ENCODE data around the gene KRTAP12-3.
"Not testable (repeated sequence)": the region's sequence is repeated elsewhere in the genome, so short reads cannot be mapped to it uniquely, and the experiment has no call there.

Gene KRTAP12-3

GRCh38 chr21:44686843-44687561 lies 29.3 kb downstream of the KRTAP12-3 start:
- no peak for DNase-seq

GRCh38 chr21:44687671-44688070 lies 29.9 kb downstream of the KRTAP12-3 start:
- DNase-seq: peak; percentile 71

DNA sequence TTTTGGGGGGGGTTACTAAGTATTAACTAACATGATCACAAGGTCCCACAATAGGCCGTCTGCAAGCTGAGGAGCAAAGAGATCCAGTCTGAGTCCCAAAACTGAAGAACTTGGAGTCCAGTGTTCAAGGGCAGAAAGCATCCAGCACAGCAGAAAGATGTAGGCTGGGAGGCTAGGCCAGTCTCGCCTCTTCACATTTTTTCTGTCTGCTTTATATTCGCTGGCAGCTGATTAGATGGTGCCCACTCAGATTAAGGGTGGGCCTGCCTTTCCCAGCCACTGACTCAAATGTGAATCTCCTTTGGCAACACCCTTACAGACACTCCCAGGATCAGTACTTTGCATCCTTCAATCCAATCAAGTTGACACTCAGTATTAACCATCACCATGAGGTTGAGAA lies 32.0 kb downstream of the KRTAP12-3 start:
- DNase-seq: not testable (repeated sequence)

DNA sequence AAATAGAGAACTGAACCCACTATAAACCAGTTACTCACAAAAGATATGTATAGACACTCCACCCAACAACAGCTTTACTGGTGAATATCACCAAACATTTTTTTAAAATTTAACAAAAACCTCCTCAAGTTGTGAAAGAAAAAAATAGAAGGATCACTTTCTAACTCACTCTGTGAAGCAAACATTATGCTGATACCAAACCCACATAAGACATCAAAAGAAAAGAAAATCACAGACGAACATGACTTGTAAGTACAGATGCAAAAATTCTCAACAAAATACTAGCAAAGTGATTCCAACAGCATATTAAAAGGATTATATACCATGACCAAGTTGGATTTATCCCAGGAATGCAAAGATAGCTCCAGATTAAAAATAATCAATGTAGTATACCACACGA lies 34.0 kb downstream of the KRTAP12-3 start:
- DNase-seq: no peak

DNA sequence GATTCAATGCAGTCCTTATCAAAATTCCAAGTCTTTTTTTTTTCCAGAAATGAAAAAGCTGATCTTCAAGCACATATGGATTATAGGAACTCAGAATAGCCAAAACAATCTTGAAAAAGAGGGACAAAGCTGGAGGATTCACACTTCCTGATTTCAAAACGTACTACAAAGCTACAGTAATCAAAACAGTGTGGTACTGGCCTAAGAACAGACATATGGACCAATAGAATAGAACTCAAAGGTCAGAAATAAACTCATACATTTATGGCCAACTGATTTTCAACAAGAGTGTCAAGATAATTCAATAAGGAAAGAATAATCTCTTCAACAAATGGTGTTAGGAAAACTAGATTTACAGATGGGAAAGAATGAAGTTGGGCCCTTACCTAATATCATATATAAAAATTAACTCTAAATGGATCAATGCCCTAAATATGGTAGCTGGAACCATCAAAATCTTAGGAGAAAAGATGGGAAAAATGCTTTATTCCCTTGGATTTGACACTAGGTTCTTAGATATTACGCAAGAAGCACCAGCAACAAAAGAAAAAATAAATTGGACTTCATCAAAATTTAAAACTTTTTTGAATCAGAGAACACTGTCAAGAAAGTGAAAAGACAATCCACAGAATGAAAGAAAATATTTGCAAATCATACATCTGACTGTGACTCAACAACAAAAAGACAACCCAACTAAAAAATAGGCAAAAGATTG lies 35.2 kb downstream of the KRTAP12-3 start:
- DNase-seq: no peak

DNA sequence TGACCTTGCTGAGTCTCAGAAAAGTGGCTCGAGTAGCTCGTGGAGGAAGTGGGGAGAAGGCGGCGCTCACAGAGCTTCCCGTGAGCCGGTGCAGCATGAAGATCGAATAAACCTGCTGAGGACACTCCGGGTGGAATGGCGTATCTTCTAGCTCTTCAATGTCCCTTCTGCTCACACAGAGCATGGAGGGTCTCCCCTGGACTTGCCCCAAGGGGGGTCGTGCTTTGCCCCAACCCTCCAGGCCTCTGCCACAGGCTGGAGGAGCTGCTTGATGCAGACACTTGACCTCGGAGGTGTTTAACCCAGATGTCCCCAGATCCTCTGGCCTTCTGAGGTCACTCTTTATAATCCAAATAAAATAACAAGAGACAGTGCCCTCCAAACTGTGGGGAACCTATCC lies 37.0 kb downstream of the KRTAP12-3 start:
- DNase-seq: no peak

DNA sequence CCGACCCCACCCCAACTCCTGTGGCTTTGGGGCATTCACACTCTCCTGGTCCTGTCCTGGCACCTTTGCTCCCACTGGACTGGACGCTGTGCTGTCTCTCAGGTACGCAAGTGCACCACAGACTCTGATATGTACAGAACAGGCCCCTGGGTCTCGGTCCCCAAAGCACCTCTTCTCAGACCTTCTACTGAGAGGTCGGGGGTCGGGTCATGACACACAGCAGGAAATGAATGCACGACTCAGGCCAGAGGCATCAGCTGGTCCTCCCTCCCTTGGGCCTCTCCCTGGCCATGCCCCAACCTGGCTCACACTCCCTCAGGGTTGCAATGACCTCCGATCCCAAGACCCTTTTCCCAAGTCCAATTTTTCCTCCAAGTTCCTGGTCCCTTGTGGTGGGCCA lies 37.5 kb downstream of the KRTAP12-3 start:
- no peak for DNase-seq

GRCh38 chr21:44695641-44696040 lies 37.9 kb downstream of the KRTAP12-3 start:
- no peak for DNase-seq

DNA sequence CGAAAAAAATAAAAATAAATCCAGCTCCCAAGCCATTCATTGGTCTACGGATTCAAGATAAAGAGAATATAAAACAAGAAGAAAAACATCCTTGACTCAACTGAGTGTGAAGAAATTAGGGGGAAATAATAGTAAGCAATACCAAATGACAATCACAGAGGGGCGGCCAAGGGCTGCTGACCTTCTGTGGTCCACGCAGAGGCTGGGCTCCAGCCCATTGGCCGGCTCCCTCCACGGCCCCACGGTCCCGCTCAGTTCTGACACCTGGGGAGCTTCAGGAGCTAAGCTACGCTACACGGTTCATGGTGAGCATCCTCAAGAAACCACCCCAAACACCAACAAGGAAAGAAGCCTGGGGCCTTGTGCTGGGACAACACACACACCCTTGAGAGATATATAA lies 38.8 kb downstream of the KRTAP12-3 start:
- no peak for DNase-seq

- DNase-seq: not testable (repeated sequence)
Observed at GRCh38 chr21:44697172-44697810, 39.6 kb downstream of the KRTAP12-3 start, which contains the start of gene KRTAP10-12. KRTAP10-12 (plus strand) TSS chr21:44697172; CDS start chr21:44697202, 30 bp downstream.

DNA sequence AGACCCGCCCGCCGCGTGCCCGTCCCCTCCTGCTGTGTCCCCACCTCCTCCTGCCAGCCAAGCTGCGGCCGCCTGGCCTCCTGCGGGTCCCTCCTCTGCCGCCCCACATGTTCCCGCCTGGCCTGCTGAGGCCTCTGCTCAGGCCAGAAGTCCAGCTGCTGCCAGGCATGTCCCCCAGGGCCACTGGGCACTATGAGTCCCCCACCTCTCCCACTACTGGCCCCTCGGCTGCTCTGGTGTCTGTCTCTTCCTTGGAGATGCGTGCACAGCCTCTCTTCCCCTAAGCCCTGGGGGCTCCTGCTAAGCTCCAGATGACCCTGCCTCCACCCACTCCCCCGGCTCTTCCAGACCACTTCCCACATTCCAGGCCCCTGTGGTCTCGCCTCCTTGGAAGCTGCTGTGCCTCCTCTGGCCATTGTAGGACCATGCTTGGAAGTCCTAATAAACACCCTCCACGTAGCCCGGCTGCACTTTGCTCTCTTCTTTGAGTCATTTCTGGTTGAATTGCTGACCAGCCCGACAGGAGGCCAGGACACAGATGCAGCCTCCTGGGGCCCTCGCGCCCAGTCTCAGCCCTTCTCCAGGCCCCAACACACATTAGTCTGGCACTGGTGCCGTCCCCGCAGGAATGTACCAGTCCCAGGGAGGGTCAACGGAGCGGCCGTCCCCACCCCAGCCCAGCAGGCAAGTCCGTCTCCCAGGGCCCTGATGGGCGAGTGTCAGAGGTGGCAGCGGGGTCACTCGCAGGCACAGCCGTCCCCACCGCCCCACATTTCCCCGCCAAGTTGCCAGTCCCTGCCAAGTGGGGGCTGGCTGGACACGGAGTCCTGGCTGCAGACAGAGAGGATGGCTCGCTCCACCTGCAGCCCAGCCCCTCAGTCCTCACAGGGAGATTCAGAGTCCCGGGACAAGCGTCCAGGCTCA lies 40.3 kb downstream of the KRTAP12-3 start:
- DNase-seq: no peak

DNA sequence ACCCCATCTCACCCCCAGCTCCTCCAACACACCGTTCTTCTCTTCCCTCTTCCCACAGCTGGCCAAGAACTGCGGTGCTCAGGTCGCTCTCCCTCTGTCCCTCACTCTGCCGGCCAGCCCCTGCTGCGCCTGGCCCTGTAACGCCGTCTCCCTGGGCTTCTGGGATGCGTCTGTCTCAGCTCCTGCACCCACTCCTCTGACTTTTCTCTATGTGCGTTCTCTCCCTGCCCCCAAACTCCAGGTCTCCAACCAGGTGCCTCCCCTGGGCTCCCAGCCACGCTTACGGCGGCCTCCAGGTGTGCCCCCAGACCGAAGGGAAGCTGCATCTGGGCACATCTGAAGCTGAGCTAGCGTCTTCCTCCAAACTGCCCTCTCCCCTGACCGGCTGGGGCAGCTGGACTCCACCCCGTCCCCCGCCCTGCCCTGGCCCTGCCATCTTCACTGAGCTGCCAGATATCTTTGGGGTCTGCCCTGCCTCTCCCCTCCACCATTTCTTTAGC lies 41.8 kb downstream of the KRTAP12-3 start:
- DNase-seq: no peak

GRCh38 chr21:44700101-44701022 lies 42.6 kb downstream of the KRTAP12-3 start:
- DNase-seq: no peak

DNA sequence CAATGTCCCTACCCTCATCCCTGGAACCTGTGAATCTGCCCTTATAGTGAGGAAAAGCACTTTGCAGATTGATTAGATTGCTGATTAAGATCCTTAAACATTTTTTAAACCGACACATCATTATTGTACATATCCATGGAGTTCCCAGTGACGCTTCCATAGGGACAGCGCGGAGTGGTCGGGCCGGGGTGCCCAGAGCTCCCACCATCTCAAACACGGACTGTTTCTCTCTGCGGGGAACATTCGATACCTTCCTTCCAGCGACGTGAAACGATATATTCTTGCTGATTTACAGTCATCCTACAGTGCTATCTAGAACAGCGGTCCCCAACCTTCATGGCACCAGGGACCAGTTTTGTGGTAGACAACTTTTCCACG lies 43.3 kb downstream of the KRTAP12-3 start:
- DNase-seq: no peak

GRCh38 chr21:44701541-44701940 lies 43.8 kb downstream of the KRTAP12-3 start:
- DNase-seq: no peak

GRCh38 chr21:44702111-44702972 lies 44.6 kb downstream of the KRTAP12-3 start:
- no peak for DNase-seq

- no peak for DNase-seq
Observed at GRCh38 chr21:44702973-44703730, 45.4 kb downstream of the KRTAP12-3 start.

- DNase-seq: no peak
Observed at GRCh38 chr21:44703731-44704635, 46.3 kb downstream of the KRTAP12-3 start.

DNA sequence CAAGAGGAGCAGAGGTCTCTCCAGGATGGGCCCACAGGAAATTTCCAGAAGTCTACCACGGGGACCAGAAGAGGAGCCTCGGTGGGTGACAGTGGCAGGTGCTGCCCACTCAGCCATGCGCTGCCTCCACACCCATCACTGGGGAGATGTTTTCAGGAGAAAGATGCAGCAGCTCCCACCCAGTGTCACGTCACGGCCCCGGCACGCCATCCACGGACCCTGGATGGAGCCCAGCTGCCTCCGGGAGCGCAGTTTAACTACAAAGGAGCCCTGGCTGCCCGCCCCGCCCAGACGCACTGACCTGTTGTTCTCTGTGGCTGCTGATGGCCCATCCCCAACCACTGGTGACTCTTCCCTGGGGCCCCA lies 46.9 kb downstream of the KRTAP12-3 start:
- no peak for DNase-seq

Data from NCI-H1436 treated with DMSO at 0.1 percent for 48 hours (cell line).